DND-41 (cell line): ENCODE data around the gene CABLES2.
"Not testable (repeated sequence)": the region's sequence is repeated elsewhere in the genome, so short reads cannot be mapped to it uniquely, and the experiment has no call there.

Source experiments
- ATAC-seq: fragments of 200-7000 bp; cut with Tn5 transposase; 3 replicates; pipeline ENCODE4 v1.9.1; 2021; ENCODE audit warnings: low read depth; ENCODE audit not compliant: insufficient read depth
- DNase-seq: peaks from one replicate; pipeline ENCODE4 v3.0.0-alpha.2; 2020
- H2AFZ ChIP-seq: 2 replicates; pipeline ENCODE4 v1.6.0; 2012; ENCODE audit warnings: low read depth, low read length
- H3K27ac ChIP-seq: 2 replicates; pipeline ENCODE4 v1.5.1; 2012; ENCODE audit warnings: low read length, inconsistent platforms
- H3K27me3 ChIP-seq: fragments of 200-600 bp; sonication (generic); 2 replicates; pipeline ENCODE4 v1.6.0; 2012; ENCODE audit warnings: low read length, mild to moderate bottlenecking, inconsistent platforms; ENCODE audit not compliant: insufficient read depth, poor library complexity
- H3K36me3 ChIP-seq: 2 replicates; pipeline ENCODE4 v1.5.1; 2012; ENCODE audit warnings: low read length, inconsistent platforms; ENCODE audit not compliant: insufficient read depth
- H3K4me1 ChIP-seq: 2 replicates; pipeline ENCODE4 v1.5.1; 2012; ENCODE audit warnings: mild to moderate bottlenecking, low read length; ENCODE audit not compliant: insufficient read depth
- H3K4me2 ChIP-seq: 2 replicates; pipeline ENCODE4 v1.6.0; 2012; ENCODE audit warnings: mild to moderate bottlenecking, moderate library complexity, low read length, inconsistent platforms; ENCODE audit not compliant: insufficient read depth
- H3K4me3 ChIP-seq, 2 experiments: fragments of 200-600 bp in 1 of 2; shearing (Covaris generic) in 1 of 2; 2 replicates each; pipeline ENCODE4 v1.5.1; 2012 to 2016; ENCODE audit warnings: inconsistent platforms in 2 of 2, low read length in 2 of 2, mild to moderate bottlenecking in 2 of 2, low read depth in 1 of 2, moderate library complexity in 1 of 2
- H3K79me2 ChIP-seq: 2 replicates; pipeline ENCODE4 v1.6.0; 2012; ENCODE audit warnings: low read length, inconsistent platforms; ENCODE audit not compliant: insufficient read depth
- H3K9ac ChIP-seq: 2 replicates; pipeline ENCODE4 v1.6.0; 2012; ENCODE audit warnings: low read depth, mild to moderate bottlenecking, inconsistent platforms, low read length, moderate library complexity
- H3K9me3 ChIP-seq: 2 replicates; pipeline ENCODE4 v1.5.1; 2012; ENCODE audit warnings: low read length, moderate library complexity, mild to moderate bottlenecking, inconsistent platforms; ENCODE audit not compliant: insufficient read depth, severe bottlenecking
- H4K20me1 ChIP-seq: 2 replicates; pipeline ENCODE4 v1.6.0; 2012; ENCODE audit warnings: low read length; ENCODE audit not compliant: insufficient read depth
- CTCF ChIP-seq: IDR thresholded peaks from 2 replicates; pipeline ENCODE4 v1.5.1; 2012; ENCODE audit warnings: borderline replicate concordance, low read length, moderate library complexity, mild to moderate bottlenecking; ENCODE audit not compliant: poor library complexity, severe bottlenecking; ENCODE audit errors: extremely low read depth
- EZH2 ChIP-seq: IDR thresholded peaks from 3 replicates; pipeline ENCODE4 v1.6.1; 2012; ENCODE audit warnings: borderline replicate concordance, low read depth, mild to moderate bottlenecking, moderate library complexity, low read length, inconsistent platforms; ENCODE audit not compliant: severe bottlenecking

CABLES2 gene

GRCh38 chr20:62428396-62429295 lies 21.6 kb upstream of the CABLES2 start:
- Histone ChIP-seq H3K9ac (no peak overlapping the region), H3K4me3 (no peak overlapping the region), H3K27me3 (no peaks in the 10 kb centered on the region), H2AFZ (no peak overlapping the region), H3K27ac (no peak overlapping the region), H3K9me3 (no peaks in the 10 kb centered on the region), H4K20me1 (peaks cover 13% of the 10 kb centered on the region), H3K4me2 (no peak overlapping the region), H3K79me2 (no peaks in the 10 kb centered on the region), H3K36me3 (no peaks in the 10 kb centered on the region), H3K4me1 (no peaks in the 10 kb centered on the region)
- ATAC-seq (no peak), DNase-seq (no peak)
- no peak for TF ChIP-seq EZH2
- no peak for TF ChIP-seq CTCF

GRCh38 chr20:62428002-62428372 lies 20.9 kb upstream of the CABLES2 start:
- DNase-seq (no peak), ATAC-seq (no peak)
- Histone ChIP-seq H3K4me1 (no peaks in the 10 kb centered on the region), H3K9ac (no peak overlapping the region), H2AFZ (no peak overlapping the region), H4K20me1 (peaks cover 12% of the 10 kb centered on the region; the same call in 1 of the 2 replicates), H3K4me2 (no peak overlapping the region), H3K79me2 (no peaks in the 10 kb centered on the region), H3K9me3 (no peaks in the 10 kb centered on the region), H3K27me3 (no peaks in the 10 kb centered on the region), H3K27ac (no peak overlapping the region), H3K4me3 (no peak overlapping the region), H3K36me3 (no peaks in the 10 kb centered on the region)
- TF ChIP-seq EZH2 = no peak

GRCh38 chr20:62427172-62428001 lies 20.3 kb upstream of the CABLES2 start, which contains the start of gene RBBP8NL:
TSS of gene RBBP8NL (minus strand) at chr20:62427539. CDS start at chr20:62419647, 7,892 bp downstream.
- peaks cover 10% of the 10 kb centered on the region; the same call in 1 of the 2 replicates for H4K20me1 ChIP-seq
- no peaks in the 10 kb centered on the region for H3K4me1 ChIP-seq
- no peaks in the 10 kb centered on the region for H3K27me3 ChIP-seq
- DNase-seq (no peak), ATAC-seq (no peak)
- H3K4me2 ChIP-seq = no peak within 1 kb of the TSS
- TF ChIP-seq EZH2 (no peak), CTCF (no peak)
- H3K4me3 ChIP-seq = no peak within 1 kb of the TSS
- no peak within 1 kb of the TSS for H3K9ac ChIP-seq
- H2AFZ ChIP-seq = no peak within 1 kb of the TSS
- no peaks in the 10 kb centered on the region for H3K9me3 ChIP-seq
- H3K27ac ChIP-seq = no peak within 1 kb of the TSS
- H3K36me3 ChIP-seq = no peaks in the 10 kb centered on the region
- H3K79me2 ChIP-seq = no peaks in the 10 kb centered on the region

GRCh38 chr20:62426699-62427131 lies 19.6 kb upstream of the CABLES2 start:
- peaks cover 9% of the 10 kb centered on the region; the same call in 1 of the 2 replicates for H4K20me1 ChIP-seq
- no peak for ATAC-seq
- no peak overlapping the region for H3K27ac ChIP-seq
- no peak overlapping the region for H3K4me3 ChIP-seq
- H3K4me2 ChIP-seq = no peak overlapping the region
- no peak overlapping the region for H3K9ac ChIP-seq
- H3K4me1 ChIP-seq = no peaks in the 10 kb centered on the region
- no peaks in the 10 kb centered on the region for H3K9me3 ChIP-seq
- H2AFZ ChIP-seq = no peak overlapping the region
- no peak for DNase-seq
- no peak for TF ChIP-seq CTCF
- no peak for TF ChIP-seq EZH2
- no peaks in the 10 kb centered on the region for H3K27me3 ChIP-seq
- no peaks in the 10 kb centered on the region for H3K36me3 ChIP-seq
- H3K79me2 ChIP-seq = no peaks in the 10 kb centered on the region

- not testable (repeated sequence) for H3K9ac ChIP-seq, DNase-seq, ATAC-seq, H3K4me2 ChIP-seq, H3K9me3 ChIP-seq, H3K27me3 ChIP-seq, H3K27ac ChIP-seq, H3K4me3 ChIP-seq, H2AFZ ChIP-seq, H3K4me1 ChIP-seq, H3K36me3 ChIP-seq, H3K79me2 ChIP-seq
- peaks cover 15% of the 10 kb centered on the region for H4K20me1 ChIP-seq
These were observed 18.9 kb upstream of the CABLES2 start for GRCh38 chr20:62426059-62426348.
